ENCODE results near the gene GLRX5. TPM values are rescaled to one million over a fixed set of nuclear protein-coding genes. Genes with fewer than 3 reads are reported as not detected.
A peak's percentile ranks its signal among the peaks of the same experiment; 100 is the strongest.

Gene GLRX5
- total RNA-seq, 3 donors from 2014 or later: 29.1 to 36.1 (median 33.6) TPM

GRCh38 chr14:95557291-95557690 lies 22.4 kb downstream of the GLRX5 start:
- DNase-seq (ENCODE audit: low spot score in 2 of 2): no peak
- no peaks in the 10 kb centered on the region for H3K36me3 ChIP-seq
- H3K9me3 ChIP-seq: no peaks in the 10 kb centered on the region
- intact Hi-C loops (cut with DNase I; ENCODE audit: low total_unique reads): no loop called here
- no peaks in the 10 kb centered on the region for H3K27me3 ChIP-seq
- H3K4me1 ChIP-seq: no peaks in the 10 kb centered on the region
- H3K4me3 ChIP-seq: no peak overlapping the region
- TF ChIP-seq CTCF (IDR thresholded peaks at IDR 0.05): no peak
- no peak for TF ChIP-seq POLR2A (IDR thresholded peaks at IDR 0.05)
- no peak for TF ChIP-seq POLR2AphosphoS5 (IDR thresholded peaks at IDR 0.05)
- no peak overlapping the region for H3K27ac ChIP-seq

- intact Hi-C loops (cut with DNase I; ENCODE audit: low total_unique reads): no loop called here
- H3K9me3 ChIP-seq: no peaks in the 10 kb centered on the region
These were observed 23.0 kb downstream of the GLRX5 start for GRCh38 chr14:95557832-95558231.

GRCh38 chr14:95559203-95559602 lies 24.4 kb downstream of the GLRX5 start:
- Histone ChIP-seq H3K36me3 (no peaks in the 10 kb centered on the region), H3K9me3 (no peaks in the 10 kb centered on the region), H3K4me1 (no peaks in the 10 kb centered on the region), H3K27ac (no peak overlapping the region), H3K27me3 (no peaks in the 10 kb centered on the region), H3K4me3 (no peak overlapping the region)
- intact Hi-C loops (cut with DNase I; ENCODE audit: low total_unique reads): no loop called here
- no peak for DNase-seq (ENCODE audit: low spot score in 2 of 2)
- no peak for TF ChIP-seq CTCF (IDR thresholded peaks at IDR 0.05)
- TF ChIP-seq POLR2A (IDR thresholded peaks at IDR 0.05): no peak

More at GRCh38 chr14:95557832-95558231, 23.0 kb downstream of the GLRX5 start:
- Histone ChIP-seq H3K27me3 (no peaks in the 10 kb centered on the region), H3K4me1 (no peaks in the 10 kb centered on the region), H3K4me3 (no peak overlapping the region), H3K36me3 (no peaks in the 10 kb centered on the region), H3K27ac (no peak overlapping the region)
- no peak for DNase-seq (ENCODE audit: low spot score in 2 of 2)
- TF ChIP-seq POLR2A (IDR thresholded peaks at IDR 0.05) (no peak), POLR2AphosphoS5 (IDR thresholded peaks at IDR 0.05) (no peak), CTCF (IDR thresholded peaks at IDR 0.05) (no peak)

GRCh38 chr14:95561001-95561412 lies 26.2 kb downstream of the GLRX5 start:
- DNase-seq (ENCODE audit: low spot score in 2 of 2): peak; percentile 85 to 92

More at GRCh38 chr14:95561001-95561412, 26.2 kb downstream of the GLRX5 start:
- no peak overlapping the region for H3K27ac ChIP-seq
- H3K4me1 ChIP-seq: no peaks in the 10 kb centered on the region
- no peak for TF ChIP-seq POLR2A (IDR thresholded peaks at IDR 0.05)
- peak in 1 of 3 donors; percentile 39 for TF ChIP-seq POLR2AphosphoS5 (IDR thresholded peaks at IDR 0.05)
- peak; percentile 95 to 99 (median 99) for TF ChIP-seq CTCF (IDR thresholded peaks at IDR 0.05)
- H3K36me3 ChIP-seq: no peaks in the 10 kb centered on the region
- intact Hi-C loops (cut with DNase I; ENCODE audit: low total_unique reads): loop anchor here (5.0 kb wide), 1 partner anchor 716 kb away; no protein-coding TSS in a partner anchor
- H3K27me3 ChIP-seq: no peaks in the 10 kb centered on the region
- no peak overlapping the region for H3K4me3 ChIP-seq
- no peaks in the 10 kb centered on the region for H3K9me3 ChIP-seq

All from breast epithelium (tissue), 4 donors.